ENCODE results near the gene MYLK4.

- no peak for TF ChIP-seq POLR2A (IDR thresholded peaks at IDR 0.05; ENCODE audit: low read depth, low read length)
- no peak for TF ChIP-seq POLR2AphosphoS5 (IDR thresholded peaks at IDR 0.05; ENCODE audit: low read depth, low read length)
- no peak for TF ChIP-seq TAF1 (IDR thresholded peaks at IDR 0.05; ENCODE audit: borderline replicate concordance, low read depth, low read length)
Measured at GRCh38 chr6:2763876-2764540, 13.3 kb upstream of the MYLK4 start.

Measured in GM12892 (cell line).